HK-2 (cell line): Measurements from ENCODE around the gene ZNF420.
"Not testable (repeated sequence)": the region's sequence is repeated elsewhere in the genome, so short reads cannot be mapped to it uniquely, and the experiment has no call there.

Source experiments
- DNase-seq: peaks from one replicate; pipeline ENCODE4 v3.0.0-alpha.2; 2018; ENCODE audit not compliant: unreplicated experiment

The ZNF420 gene

DNA sequence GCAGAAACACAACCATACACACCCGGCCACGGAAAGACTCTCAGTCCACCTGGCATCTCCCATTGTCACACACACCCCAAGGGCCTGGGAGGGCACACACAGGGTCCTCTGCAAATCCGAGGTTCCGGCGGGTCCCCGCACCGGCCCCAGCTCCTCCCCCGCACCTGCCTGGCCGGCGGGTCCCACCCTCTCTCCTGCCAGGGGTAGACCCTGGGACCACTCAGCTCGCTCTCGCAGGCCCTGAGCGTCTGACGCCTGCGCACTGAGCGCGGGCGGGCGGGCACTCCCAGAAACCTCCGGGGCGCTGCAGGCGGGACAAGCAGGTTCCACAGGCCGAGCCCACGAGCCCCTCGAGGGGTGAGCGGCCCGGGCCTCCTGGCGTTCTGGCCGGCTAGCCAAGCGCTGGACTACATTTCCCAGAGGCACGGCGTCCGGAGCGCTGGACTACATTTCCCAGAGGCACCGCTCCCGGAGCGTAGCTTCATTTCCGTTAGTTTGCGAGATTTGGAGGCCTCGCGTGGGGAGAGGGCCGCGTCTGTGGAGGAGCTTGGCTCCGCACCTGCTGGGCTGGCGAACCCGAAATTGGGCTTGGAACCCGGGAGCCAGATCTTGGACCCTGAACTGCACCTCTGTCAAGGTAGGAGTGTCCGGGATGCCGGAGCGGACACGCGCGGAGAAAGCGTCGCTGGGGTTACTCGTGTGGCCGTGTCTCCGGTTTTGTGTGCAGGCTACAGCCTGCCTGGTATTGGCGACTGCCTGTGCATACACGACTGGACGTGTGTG lies at the start of gene ZNF420:
ZNF420 (plus strand) TSS at position 500 of the 783 bp plus-strand sequence. CDS start 10,686 bp downstream, outside the sequence.
- peak; percentile 94 for DNase-seq

DNA sequence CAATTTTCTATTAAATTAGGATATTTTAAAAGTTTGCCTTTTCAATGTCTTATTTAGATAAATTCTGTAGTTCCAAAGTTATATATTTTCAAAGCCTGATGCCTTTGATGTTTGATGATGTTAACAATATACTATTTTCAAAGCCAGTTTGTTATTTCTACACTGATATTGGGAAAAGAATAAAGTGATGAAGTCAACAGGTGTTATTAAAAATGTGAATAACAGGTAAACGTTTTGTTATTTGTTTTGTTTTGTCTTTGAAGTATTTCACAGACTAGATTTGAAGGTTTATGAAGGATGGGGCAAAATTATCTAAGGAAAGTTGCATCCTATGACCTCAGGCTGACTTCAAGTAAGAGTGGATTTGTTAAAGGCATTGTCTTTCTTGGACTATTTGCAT lies 33.1 kb upstream of the ZNF420 start:
- DNase-seq = no peak

DNA sequence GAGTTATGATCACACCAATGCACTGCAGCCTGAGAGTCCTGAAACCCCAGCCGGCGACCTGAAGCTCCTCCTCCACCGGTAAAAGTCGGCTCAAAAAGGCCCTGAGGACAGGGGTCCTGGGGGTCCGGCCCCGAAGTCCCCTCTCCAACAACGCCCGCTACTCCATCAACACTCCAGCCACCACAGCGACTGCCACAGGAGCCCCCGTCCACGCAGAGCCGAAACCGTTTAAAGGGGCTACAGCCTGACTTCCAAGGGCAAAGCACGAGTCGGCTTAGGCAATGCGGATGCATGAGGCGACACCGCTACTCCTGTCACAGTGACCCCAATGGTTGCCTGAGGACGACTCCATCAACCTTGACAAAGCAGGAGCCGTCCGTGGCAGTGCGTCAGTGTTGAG lies 22.9 kb upstream of the ZNF420 start:
- DNase-seq = no peak

DNA sequence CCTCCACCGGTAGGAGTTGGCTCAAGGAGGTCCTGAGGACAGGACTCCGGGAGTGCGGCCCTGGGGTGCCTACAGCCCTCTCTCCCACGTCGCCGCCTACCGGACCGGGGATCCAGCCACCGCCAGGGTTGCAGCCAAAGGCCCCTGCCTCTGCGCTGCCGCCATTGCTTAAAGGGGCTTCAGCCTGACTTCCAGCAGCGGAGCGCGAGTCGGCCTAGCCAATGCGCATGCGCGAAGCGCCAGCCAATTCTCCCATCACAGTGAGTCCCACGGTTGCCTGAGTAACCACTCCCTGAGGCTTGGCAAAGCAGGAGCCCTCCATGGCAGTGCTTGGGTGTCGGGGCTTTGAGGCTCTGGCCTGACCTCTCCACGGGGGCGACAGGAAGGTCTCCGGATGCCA lies 21.5 kb upstream of the ZNF420 start:
- DNase-seq = no peak

DNA sequence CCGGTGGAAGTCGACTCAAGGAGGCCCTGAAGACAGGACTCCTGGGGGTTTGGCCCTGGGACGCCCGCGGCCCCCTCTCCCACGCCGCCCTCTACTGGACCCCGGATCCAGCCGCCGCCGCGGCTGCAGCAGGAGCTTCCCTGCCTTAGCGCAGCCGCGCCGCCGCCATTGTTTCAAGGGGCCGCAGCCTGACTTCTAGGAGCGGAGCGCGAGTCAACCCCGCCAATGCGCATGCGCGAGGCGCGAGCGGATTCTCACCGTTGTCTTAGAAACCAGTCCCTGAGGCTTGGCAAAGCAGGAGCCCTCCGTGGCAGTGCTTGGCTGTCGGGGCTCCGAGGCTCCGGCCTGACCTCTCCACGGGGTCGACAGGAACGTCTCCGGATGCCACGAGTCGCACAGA lies 19.1 kb upstream of the ZNF420 start:
- DNase-seq = no peak

DNA sequence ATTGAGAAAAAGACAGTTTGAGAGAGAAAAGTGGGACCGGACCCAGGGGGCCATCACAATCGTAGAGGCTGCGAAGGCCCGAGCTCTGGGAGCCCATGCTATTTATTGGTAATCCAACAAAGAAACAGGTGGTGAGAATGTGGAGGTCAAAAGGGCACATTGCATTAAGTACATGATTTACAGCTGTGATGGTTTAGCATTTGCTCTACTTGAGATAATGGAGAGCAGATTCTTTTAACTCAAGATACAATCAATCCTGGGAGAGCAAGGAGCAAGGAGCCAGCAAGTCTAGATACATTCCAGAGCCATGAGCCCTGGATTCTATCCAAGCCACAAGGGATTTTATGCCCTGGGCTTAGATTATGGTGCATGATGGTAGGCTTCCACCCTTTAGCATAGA lies 13.3 kb upstream of the ZNF420 start:
- DNase-seq = not testable (repeated sequence)

DNA sequence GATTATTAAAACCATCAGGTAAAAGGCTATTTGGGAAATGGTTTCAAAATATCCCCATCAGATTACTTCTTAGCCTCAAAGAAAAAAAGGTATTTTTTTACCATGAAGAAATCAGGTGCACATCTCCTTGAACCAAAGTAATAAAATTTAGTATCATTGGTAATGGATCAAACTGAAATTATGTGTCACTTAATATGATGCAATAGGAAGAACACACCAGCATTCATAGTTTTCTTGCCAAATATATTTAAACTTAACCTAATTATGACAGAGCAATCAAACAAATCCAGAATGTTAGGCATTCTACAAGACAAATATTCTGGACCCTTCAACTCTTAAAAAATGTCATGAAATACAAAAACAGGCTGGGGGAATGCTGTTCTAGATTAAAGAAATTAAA lies 4.1 kb upstream of the ZNF420 start:
- no peak for DNase-seq

DNA sequence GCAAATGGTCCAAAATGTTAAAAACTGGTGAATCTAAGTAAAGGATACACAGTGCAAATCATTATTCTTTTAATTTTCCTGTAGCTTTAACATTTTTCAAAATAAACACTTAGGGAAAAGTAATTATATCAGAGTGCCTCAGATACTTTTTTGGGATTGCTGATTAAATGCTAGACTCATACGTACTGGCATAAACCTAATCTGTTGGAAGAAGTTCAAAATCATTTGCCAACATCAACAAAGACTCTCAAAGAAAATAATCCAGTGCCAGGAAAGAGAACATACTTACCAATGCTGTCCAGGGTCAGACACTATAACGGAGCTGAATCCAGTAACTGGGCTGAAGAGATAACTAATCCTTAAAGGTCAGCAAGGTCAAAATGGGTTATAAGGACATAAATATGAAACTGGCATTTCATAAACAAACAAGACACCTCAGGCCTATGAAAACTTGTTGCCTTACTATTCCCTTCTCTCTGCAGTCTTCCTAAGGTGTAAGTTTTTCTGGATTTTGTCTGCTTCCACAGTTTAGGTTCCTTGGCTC lies 3.3 kb upstream of the ZNF420 start:
- no peak for DNase-seq

DNA sequence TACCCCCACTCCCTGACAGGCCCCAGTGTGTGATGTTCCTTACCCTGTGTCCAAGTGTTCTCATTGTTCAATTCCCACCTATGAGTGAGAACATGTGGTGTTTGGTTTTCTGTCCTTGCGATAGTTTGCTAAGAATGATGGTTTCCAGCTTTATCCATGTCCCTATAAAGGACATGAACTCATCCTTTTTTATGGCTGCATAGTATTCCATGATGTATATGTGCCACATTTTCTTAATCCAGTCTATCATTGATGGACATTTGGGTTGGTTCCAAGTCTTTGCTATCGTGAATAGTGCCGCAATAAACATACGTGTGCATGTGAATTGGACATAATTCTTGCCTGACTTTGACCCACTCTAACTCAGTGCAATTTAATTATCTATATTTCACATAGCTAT lies 1.7 kb upstream of the ZNF420 start:
- DNase-seq = not testable (repeated sequence)

DNA sequence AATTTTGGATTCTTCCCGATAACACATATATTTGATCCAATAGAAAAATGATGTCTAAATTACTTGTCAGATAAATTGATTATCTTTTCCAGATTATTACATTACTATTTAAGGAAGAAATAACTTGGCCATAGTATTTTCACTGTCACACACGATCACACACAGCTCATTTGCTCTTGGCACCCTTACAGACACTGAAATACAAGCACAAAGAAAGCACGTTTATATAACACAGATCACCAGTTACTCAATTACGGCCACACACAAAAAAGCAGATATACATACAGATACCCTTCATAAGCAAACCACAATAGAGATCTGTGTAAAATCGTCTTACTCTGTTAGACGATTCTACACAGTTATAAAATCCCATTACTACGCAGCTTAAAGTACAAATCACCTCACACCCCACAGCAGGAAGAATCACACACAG lies 716 bp upstream of the ZNF420 start:
- no peak for DNase-seq

DNA sequence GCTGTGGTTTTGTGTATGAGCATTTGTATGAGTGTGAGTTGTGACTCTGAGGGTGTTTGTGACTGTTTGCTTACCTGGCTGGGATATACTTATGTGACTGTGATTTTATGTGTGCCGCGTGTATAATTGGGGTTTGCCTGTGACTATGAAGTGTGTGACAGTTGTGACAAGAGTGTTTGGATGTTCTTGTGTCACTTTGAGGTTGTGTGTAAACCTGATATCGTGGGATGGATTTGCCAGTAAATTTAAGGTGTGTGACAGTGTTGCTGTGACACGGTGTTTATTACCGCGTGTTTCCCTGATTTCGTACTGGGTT lies 442 bp downstream of the ZNF420 start:
- no peak for DNase-seq

DNA sequence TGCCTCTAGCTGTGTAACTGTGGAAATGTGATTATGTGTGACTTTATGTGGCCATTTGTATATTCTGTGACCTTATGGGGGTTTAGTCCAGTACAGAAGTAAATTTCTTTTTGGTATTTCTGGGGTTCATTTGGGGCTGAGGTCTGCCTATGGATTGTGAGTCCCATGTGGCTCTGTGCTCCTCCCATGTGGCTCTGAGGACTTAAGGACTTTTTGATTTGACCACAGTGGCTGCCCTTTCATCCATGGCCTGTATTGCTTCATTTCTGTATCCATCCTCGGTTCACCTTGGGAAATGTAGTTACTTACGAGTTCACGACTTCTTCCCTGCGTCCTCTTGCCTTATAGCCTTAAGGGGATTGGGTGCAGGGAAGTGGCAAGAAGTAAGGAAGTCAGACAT lies 1.0 kb downstream of the ZNF420 start:
- DNase-seq = no peak

DNA sequence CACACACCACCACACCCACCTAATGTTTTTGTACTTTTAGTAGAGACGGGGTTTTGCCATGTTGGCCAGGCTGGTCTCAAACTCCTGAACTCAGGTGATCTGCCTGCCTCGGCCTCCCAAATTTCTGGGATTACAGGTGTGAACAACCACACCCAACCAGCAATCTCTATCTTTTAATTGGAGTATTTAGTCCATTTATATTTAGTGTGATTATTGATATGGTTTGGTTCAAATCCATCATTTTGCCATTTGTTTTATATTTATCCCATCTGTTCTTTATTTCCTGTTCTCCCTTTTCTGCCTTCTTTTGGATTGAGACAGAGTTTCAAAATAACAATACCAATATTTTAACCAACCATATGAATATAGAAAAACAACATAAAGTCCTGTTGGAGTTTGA lies 4.1 kb downstream of the ZNF420 start:
- DNase-seq = no peak

DNA sequence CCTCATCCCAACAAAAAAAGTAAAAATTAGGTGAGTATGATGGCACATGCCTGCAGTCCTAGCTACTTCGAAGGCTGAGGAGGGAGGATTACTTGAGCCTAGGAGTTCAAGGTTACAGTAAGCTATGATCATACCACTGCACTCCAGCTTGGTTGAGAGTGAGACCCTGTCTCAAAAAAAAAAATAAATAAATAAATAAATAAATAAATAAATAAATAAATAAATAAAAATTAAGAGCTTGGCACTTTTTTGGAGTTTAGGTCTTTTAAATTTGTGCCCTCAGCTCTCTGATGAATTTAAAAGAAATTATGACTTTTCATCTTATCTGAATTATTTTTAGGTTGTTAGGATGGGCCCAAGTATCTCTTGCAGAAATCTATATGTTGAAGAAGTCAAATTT lies 8.9 kb downstream of the ZNF420 start:
- DNase-seq = no peak

DNA sequence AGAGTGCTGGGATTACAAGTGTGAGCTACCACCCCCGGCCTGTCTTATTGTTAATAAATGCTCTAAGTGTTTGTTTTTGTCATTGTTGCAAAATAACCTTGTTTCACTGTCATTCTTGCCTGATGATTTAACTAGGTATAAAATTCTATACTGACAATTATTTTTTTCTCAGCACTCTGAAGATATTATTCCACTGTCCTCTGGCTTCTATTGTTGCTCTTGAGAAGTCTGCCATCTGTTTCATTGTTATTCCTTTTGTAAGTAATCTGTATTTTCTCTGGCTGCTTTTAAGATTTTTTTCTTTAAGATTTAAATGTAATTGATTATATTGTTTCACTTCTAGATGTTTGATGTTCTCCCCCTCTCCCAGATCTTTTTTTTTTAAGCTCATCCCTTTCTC lies 17.6 kb downstream of the ZNF420 start:
- no peak for DNase-seq

DNA sequence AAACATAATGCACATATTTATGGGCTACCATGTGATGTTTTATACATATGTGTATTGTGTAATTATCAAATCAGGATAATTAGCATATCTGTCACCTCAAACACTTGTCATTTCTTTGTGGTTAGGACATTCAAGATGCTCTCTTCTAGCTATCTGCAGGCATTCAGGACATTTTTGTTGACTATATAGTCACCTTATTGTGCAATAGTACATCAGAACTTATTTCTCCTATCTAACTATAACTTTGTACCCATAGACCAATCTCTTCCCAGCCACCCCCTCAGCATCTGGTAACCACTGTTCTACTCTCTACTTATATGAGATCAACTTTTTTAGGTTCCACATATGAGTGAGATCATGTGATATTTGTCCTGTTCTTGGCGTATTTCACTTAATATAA lies 20.3 kb downstream of the ZNF420 start:
- no peak for DNase-seq

DNA sequence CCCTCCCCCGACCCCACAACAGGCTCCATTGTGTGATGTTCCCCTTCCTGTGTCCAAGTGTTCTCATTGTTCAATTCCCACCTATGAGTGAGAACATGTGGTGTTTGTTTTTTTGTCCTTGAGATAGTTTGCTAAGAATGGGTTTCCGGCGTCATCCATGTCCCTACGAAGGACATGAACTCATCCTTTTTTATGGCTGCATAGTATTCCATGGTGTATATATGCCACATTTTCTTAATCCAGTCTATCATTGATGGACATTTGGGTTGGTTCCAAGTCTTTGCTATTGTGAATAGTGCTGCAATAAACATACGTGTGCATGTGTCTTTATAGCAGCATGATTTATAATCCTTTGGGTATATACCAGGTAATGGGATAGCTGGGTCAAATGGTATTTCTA lies 25.9 kb downstream of the ZNF420 start:
- DNase-seq = not testable (repeated sequence)

DNA sequence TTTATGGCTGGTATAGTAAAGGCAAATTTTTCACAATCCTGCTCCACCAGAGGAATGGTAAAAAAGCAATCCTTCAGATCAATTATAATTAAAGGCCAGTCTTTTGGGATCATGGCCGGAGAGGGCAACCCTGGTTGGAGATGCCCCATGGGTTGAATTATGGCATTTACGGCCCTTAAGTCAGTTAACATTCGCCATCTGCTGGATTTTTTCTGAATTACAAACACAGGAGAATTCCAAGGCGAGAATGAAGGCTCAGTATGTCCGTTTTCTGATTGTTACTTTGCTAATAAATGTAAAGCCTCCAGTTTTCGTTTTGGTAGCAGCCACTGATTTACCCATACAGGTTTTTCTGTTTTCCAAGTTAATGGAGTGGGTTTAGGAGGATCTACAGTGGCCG lies 33.5 kb downstream of the ZNF420 start:
- DNase-seq = not testable (repeated sequence)

DNA sequence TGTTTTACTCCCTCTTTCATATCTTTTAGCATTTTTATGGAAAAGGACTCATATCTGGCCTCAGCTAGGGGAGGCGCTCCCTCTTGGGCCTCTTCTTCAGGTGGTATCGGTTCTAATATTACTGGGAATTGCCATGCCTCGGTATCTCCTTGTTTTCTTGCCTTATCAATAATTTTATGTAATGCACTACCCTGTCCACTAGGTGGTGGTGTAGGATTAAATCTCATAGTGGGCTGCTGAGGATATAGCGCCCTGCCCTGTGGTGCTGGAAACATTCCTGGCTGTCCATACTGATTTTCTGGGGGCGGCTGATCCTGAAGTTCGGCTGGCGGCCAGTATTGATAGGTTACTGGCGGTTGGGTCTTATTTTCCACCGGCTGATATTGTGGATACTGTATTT lies 35.8 kb downstream of the ZNF420 start:
- no peak for DNase-seq

DNA sequence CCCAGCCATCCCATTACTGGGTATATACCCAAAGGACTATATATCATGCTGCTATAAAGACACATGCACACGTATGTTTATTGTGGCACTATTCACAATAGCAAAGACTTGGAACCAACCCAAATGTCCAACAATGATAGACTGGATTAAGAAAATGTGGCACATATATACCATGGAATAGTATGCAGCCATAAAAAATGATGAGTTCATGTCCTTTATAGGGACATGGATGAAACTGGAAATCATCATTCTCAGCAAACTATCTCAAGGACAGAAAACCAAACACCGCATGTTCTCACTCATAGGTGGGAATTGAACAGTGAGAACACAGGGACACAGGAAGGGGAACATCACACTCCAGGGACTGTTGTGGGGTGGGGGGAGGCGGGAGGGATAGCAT lies 43.9 kb downstream of the ZNF420 start:
- DNase-seq = not testable (repeated sequence)

DNA sequence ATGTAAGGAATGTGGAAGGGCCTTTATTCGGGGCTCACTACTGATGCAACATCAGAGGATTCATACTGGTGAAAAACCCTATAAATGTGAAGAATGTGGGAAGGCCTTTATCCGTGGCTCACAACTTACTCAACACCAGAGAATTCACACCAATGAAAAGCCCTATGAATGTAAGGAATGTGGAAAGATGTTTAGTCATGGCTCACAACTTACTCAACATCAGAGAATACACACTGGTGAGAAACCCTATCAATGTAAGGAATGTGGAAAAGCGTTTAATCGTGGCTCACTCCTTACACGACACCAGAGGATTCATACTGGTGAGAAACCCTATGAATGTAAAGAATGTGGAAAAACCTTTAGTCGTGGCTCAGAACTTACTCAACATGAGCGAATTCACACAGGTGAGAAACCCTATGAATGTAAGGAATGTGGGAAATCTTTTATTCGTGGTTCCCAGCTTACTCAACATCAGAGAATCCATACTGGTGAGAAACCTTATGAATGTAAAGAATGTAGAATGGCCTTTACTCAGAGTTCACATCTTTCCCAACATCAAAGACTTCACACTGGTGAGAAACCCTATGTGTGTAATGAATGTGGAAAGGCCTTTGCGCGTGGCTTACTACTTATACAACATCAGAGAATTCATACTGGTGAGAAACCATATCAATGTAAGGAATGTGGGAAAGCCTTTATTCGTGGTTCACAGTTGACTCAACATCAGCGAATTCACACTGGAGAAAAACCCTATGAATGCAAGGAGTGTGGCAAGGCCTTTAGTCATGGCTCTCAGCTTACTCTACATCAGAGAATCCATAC lies 50.0 kb downstream of the ZNF420 start:
- no peak for DNase-seq

DNA sequence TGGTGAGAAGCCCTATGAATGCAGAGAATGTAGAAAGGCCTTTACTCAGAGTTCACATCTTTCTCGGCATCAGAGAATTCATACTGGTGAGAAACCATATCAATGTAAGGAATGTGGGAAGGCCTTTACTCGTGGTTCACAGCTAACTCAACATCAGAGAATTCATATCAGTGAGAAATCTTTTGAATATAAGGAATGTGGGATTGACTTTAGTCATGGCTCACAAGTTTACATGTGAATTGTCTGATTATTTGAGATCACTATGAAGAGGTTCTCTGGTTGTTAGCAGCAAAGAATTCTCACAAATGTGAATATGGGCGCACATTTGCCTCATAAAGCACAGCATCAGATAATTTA lies 50.6 kb downstream of the ZNF420 start:
- DNase-seq = no peak

DNA sequence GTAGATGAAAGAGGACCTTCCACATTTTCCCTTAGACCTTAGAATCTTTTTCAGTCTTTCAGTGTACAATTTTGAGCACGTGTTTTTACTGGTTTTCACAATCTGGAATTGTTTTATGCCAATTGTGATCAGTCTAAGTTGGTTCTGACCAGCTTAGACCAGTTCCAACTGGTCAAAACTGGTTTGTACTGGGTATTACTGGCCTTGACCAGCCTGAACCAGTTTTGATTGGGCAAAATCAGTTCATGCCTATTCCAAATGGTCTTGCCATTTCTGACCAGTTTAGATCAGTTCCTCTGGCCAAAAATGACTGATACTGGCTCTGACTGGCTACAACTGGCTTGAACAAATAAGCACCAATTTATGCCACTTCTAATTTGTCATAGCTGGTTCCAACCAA lies 57.9 kb downstream of the ZNF420 start:
- no peak for DNase-seq
